GM06990 (cell line): ENCODE results near the gene PPP1R2C.

ENCODE experiments used
- DNase-seq: peaks from one replicate; pipeline ENCODE4 v3.0.0-alpha.2; 2011; ENCODE audit not compliant: insufficient read length; ENCODE audit errors: extremely low read depth
- H3K27me3 ChIP-seq: replicated peaks from 2 replicates; pipeline ENCODE4 v1.6.0; 2011; ENCODE audit warnings: low read length; ENCODE audit not compliant: control insufficient read depth, insufficient read depth
- H3K36me3 ChIP-seq: 2 replicates; pipeline ENCODE4 v1.5.1; 2011; ENCODE audit warnings: low read length; ENCODE audit not compliant: control insufficient read depth, insufficient read depth
- H3K4me3 ChIP-seq: replicated peaks from 2 replicates; pipeline ENCODE4 v1.5.1; 2011; ENCODE audit warnings: low read depth, mild to moderate bottlenecking, control low read depth, low read length
- CTCF ChIP-seq: IDR thresholded peaks from 2 replicates; pipeline ENCODE4 v1.5.1; 2011; ENCODE audit warnings: low read length, control low read depth, mild to moderate bottlenecking, inconsistent platforms; ENCODE audit not compliant: insufficient read depth, poor library complexity, severe bottlenecking

Gene PPP1R2C

GRCh38 chrX:42778096-42778495 lies at the start of gene PPP1R2C:
Gene PPP1R2C, minus strand, starts transcription at chrX:42778163. Its CDS starts 84 bp downstream, at chrX:42778079.
- Histone ChIP-seq H3K4me3 (no peak within 1 kb of the TSS), H3K27me3 (no peaks in the 10 kb centered on the region), H3K36me3 (no peaks in the 10 kb centered on the region)
- DNase-seq: no peak
- TF ChIP-seq CTCF: no peak

- no peaks in the 10 kb centered on the region for H3K27me3 ChIP-seq
- no peaks in the 10 kb centered on the region for H3K36me3 ChIP-seq
- no peak for DNase-seq
- H3K4me3 ChIP-seq: no peak overlapping the region
- TF ChIP-seq CTCF: no peak
Observed at GRCh38 chrX:42825201-42825600, 47.2 kb upstream of the PPP1R2C start.

GRCh38 chrX:42824541-42824940 lies 46.6 kb upstream of the PPP1R2C start:
- Histone ChIP-seq H3K36me3 (no peaks in the 10 kb centered on the region), H3K4me3 (no peak overlapping the region), H3K27me3 (no peaks in the 10 kb centered on the region)
- no peak for TF ChIP-seq CTCF
- DNase-seq: no peak

GRCh38 chrX:42823443-42823842 lies 45.5 kb upstream of the PPP1R2C start:
- no peak for TF ChIP-seq CTCF
- H3K36me3 ChIP-seq: no peaks in the 10 kb centered on the region
- H3K4me3 ChIP-seq: no peak overlapping the region
- H3K27me3 ChIP-seq: no peaks in the 10 kb centered on the region
- peak; percentile 13 for DNase-seq

GRCh38 chrX:42821803-42822443 lies 44.0 kb upstream of the PPP1R2C start:
- Histone ChIP-seq H3K27me3 (no peaks in the 10 kb centered on the region), H3K4me3 (no peak overlapping the region), H3K36me3 (no peaks in the 10 kb centered on the region)
- DNase-seq: no peak
- no peak for TF ChIP-seq CTCF
